ENCODE data around the gene ABAT.
A peak's percentile ranks its signal among the peaks of the same experiment; 100 is the strongest.
"Not testable (repeated sequence)": the region's sequence is repeated elsewhere in the genome, so short reads cannot be mapped to it uniquely, and the experiment has no call there.

ABAT gene

DNA sequence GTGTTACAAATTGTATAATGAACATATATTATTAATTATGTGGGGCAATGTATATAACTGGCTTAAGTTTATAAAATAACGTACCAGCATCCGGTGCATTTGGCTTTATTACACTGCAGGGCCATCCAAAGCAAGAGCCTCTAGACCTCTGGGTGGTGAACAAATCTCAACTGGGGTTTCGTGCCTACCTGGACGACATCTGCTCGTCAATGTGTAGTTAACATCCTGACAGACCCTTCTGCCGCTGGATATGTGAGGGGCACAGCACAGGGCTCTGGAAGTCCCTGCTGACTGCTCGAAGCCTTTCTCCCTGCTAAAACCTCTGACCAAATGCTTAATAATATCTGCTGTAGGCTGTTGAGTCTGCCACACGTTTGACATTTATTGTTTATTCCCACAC, 120.7 kb downstream of the ABAT start:
- no peak for DNase-seq

DNA sequence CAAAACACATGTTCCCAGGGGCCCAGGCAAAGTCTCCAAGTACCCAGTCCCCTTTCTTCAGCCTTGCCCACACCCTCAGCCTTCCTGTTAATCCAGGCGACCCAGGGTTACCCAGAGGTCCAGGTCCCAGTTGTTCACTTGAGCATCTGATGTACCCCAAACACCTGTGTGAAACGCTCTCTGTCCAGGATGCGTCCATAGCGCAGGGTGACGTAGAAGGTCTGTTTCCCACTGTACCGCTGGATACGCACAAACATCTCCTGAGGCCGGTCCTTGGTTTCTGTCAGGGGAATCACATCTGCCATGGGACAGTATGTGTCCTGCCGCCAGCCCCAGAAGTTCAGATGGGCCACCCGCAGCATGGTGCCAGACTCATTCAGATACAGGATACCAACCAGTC, 121.4 kb downstream of the ABAT start:
- DNase-seq = no peak

DNA sequence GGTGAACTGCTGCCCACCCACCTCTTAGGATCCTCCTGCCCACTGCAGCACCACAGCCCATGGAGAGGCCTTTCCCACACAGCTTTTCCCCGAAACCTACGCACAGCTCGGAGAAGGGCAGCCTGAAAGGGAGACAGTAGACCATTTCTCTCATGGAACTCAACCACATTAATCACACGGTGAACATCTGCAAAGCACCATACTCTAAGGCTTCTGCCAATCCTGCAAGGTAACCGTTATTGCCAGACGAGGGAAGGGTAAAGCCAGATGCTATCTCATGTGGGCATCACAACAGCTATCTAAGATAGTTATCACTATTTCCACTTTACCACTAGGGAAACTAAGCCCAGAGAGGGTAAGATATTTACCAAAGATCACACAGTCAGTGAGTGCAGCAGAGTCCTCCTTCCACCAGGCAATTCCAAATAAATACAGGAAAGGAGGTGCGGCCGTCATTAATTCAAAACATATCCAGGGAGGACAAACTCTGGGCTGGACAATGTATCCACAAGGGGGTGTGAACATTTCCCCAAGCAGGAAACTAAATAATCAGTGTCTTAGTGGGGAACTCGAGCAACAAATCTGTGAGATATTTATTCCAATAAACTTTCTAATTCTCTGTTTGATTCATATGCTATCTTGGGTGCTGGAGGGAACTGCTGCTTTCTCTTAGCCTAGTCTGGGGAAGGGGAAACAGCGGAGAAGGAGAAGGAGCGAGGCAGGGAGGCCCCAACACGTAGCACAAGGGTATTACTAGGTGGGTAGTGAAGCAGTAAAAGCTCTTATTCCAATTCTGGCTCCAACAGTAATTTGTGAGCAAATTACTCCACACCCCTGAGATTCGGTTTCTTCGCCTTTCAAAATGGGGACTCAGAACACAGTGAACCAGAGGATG, 122.3 kb downstream of the ABAT start:
- no peak for DNase-seq

DNA sequence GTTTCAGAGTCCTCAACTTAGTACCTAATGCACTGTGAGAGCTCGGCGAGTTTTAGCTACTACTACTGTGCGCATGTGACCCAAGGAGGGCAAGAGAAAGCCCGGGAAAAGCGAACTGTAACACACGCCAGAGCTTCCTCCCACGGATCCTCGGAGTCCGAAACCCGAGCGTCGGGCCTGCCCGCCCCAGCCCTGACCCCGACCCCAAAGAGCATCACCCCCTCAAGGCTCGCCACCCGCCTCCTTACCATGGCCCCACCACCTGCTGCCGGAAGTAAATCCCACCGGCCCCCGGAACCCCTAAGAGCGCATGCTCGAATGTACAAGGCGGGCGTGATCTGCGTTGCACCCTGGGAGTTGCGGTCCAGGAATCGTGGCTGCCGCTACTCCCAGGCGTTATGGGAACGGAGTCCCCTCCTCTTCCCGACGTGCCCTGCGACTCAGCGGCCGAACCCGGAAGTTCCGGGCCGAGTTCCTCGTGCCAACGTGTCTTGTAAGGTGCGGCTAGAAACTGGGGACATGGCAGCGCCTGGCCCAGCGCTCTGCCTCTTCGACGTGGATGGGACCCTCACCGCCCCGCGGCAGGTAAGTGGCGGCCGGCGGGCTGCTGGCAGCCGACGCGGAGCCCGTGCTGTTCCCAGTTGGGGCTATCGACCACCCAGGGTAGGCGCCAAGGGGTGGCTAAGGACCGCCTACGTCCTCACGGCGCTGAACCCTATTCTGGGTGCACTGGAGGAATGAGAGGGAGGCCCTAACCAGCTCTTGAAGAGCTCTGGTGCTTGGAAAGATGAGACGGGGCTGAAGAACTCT, 123.2 kb downstream of the ABAT start, which contains the start of the genes PMM2 and TMEM186:
TSS of gene PMM2 (plus strand) at position 476 of the 810 bp plus-strand sequence. CDS start at position 520, 44 bp downstream.
TSS of gene TMEM186 (minus strand) at position 276 of the 810 bp plus-strand sequence. CDS start at position 251, 25 bp downstream.
- DNase-seq = peak; percentile 96

DNA sequence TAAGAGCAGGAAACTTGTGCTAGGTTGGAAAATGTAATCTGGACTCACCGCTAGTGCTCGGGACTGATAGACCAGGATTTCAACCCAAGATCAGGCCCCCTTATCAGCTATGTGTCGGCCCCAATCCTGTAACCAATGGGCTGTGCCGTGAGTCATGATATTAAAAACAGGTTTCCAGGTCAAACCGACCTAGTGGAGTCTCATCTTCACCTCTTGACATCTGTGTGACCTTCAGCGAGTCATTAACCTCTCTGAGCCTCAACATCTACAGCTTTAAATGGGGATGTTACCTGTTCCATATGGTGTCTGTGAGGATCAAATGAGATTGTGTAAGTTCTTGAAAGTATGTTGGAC, 123.7 kb downstream of the ABAT start:
- DNase-seq = no peak

DNA sequence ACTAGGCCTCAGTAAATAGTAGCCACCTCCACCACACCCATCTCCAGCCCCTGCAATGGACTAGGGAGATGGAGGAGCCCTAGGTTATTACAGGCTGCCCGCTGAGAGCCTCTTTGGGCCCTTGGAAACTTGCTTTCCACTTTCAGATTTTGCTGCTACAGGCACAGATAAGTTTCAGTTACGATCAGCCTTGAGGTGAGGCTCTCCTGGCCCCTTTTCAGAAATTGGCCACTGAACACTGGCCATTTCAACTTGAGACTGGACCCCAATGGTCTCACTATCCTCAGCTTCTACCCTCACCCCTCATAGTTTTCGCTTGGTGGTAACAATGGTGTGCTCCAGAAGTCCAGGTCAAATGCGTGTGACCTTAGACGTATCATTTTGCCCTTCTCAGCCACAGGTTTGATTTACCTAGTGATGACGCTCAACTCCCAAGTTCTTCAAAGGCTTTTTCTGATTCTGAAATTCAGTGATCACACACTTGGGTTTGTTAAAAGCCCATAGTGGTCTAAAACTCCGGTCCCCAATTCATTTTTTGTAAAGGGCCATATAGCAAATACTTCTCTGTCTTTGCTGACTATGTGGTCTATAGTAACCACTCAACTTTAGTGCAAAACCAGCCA, 124.2 kb downstream of the ABAT start:
- DNase-seq = no peak

DNA sequence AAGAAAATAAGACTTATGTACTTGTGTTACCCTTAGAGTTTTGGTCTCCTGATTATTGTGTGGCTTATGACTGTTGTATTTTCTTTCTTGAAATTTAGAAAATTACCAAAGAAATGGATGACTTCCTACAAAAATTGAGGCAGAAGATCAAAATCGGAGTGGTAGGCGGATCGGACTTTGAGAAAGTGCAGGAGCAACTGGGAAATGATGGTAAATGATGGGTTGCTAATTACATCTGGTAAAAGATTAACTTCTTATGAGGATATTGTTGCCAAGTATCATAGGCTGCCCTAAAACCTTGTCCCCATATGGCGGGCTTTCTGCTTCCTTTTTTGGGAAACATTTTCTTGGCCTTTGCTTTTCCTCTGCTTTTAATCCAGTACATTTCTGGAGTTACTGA, 127.3 kb downstream of the ABAT start:
- DNase-seq = no peak

DNA sequence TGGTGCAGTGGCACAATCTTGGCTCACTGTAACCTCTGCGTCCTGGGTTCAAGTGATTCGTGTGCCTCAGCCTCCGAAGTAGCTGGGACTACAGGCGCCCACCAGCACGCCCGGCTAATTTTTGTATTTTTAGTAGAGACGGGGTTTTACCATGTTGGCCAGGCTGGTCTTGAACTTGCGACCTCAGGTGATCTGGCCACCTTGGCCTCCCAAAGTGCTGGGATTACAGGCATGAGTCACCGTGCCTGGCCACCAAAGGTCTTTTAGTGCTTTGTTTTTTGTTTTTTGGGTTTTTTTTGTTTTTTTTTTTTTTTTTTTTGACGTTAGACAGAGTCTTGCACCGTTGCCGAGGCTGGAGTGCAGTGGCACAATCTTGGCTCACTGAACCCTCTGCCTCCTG, 129.3 kb downstream of the ABAT start:
- DNase-seq = not testable (repeated sequence)

DNA sequence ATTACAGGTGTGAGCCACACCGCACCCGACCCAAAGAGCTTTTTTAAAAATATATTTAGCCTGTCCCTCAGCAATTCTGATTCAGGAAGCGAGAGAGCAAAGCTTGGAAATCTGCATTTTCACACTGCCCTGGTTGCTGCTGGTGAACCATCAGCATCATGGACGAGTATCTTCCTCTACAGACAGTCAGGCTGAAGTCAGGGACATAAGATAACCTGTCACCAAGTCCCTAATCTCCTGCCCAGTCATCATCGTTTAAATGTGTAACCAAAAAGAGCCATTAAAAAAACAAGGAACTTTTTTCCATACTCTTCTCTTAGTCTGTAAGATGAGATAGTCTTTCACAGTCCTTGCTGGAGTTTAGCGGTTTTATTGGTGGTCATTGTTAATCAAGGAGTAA, 129.9 kb downstream of the ABAT start:
- no peak for DNase-seq

DNA sequence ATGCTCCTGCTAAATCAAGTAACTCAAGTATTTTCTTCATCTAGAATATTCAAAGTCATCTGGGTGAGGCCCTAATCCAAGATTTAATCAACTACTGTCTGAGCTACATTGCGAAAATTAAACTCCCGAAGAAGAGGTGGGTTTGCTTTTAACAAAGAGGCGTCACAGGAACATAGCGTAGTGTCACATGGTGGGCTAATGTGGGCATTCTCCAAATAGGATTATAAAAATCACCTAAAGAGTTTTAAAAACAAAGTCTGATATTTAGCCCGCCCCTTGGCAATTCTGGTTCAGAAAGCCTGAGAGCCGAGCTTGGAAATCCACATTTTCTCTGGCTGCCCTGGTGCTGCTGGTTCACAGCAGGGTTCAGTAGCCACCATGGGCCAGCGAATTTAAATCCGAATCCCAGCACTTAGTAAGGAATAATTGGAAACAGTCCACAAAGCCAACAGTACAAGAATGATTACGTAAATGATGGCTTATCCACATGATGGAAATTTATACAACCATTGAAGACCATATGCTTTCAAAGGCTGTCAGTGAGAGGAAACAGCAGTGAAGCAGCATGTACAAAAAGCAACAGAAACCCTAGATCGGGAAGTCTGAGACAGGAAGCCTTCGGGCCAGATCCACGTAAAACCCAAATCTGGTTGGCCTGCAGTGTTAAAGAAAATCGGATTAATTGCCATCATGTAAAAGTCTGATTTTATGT, 132.0 kb downstream of the ABAT start:
- no peak for DNase-seq

DNA sequence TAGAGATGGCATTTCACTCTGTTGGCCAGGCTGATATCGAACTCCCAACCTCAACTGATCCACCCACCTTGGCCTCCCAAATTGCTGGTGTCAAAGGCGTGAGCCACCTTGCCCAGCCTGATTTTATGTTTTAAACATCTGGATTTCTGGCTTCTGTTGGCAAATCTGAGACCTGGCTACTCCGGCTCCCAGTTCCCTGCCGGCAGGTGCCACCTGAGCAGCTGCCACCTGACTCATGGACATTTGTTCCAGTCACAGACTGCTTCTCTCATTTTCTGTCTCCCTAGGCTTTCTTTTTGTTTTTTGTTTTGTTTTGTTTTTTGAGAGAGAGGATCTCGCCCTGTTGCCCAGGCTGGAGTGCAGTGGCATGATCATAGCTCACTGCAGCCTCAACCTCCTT, 132.8 kb downstream of the ABAT start:
- DNase-seq = no peak

DNA sequence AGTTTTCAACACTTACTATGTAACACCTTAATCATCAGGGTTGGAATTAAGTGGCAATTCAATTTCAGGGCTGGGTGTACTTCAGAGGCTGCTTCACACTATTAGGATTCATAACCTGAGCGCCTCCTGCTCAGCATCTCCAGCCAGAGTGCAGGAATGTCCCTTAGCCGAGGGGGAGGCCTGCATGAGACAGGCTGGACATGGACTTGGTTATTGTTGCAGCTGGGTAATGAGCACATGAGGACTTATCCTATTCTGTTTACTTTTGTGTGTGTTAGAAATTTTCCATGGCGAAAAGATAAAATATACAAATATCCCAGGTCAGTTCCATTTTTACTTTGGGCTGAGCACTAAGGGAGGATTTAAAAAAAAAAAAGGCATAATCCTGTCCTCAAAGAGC, 133.6 kb downstream of the ABAT start:
- no peak for DNase-seq

DNA sequence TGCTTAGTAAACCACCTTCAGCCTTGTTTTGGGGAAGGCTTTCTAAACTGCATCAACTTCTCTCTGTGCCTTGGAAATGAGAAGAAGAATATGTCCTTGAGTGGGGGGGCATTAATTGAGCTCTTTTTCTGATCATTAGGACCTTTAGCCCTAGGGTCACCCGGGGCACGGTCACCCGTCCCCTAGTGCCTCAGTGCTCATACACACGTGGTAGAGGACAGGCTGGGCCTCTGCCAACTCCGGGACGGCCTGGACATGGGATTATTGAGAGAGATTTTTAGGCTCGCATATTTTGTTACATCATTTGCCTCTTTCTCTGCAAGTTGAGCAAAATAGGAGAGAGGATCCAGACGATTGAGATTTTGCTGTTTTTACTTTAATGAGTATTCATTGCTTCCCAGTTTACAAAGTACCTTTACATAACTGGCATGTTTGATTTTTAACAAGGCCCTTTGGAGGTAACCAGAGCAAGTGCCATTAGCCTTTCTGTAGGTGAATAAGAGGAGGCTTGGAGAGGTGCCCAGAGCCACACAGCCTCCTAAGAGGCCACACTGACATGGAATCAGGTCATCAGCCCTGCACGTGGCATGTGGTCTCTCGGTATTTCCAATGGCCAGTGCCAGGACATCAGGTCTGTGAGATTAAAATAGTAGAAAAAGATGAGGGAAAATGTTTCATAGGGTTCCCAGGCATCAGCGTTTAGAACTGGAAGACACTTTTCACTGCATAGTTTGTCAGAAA, 134.4 kb downstream of the ABAT start:
- DNase-seq = no peak

DNA sequence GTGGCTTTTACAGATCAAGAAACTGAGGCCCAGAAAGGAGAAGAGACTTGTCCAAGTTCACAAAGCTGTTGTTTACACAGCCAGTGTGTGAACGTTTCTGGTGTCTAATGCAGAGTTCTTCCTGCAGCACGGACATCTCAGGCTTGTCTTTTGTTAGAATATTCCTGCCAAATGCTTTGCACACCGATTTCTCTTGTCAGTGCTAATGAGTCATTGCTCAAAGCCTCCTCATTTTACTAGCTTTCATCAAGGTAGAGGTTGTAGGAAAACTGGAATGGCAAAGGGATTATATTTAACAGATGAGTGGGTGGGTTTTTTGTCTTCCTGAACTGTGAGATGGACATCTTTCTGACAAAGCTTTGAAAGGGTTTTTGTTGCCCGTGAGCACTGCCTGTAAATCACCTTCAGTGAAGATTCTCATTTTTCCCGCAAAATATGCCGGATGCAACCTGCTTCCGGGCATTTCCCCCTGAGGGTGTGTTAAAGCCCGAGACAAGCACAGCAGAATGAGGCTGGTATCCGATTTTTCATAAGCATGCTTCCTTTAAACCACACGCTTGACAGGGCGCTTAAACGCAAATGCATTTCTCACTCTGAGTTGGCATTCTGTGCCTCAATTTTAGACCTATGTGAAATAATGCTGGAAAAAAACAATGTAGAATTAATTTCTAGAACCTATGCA, 137.9 kb downstream of the ABAT start:
- DNase-seq = no peak

DNA sequence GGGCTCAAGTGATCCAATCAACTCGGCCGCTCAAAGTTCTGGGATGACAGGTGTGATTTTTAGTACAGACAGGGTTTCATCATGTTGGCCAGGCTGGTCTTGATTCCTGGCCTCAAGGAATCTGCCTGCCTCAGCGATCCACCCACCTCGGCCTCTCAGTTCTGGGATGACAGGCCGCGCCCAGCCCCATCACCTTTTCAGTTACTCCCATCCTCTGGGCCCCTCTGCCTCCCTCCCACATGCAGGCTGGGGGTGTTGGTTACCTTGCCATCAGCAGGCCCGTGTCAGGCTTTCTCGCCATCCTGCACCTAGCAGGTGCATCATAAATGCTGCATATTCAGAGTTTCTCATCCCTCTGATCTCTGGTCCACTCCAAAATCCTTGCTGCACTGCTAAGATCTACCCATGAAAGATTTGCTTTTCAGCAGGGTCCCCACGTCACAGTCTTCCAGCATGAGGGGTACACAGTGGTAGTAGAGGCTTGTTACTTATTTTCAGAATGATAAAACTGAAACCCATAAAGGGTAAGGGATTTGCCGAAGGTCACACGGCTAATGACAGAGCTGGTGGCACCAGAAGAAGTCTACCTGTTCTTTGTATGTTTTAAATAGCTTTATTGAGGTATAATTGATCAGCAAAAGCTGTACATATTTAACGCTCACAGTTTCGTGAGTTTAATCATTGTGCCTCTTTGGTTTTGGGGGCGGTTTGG, 139.8 kb downstream of the ABAT start:
- DNase-seq = no peak

DNA sequence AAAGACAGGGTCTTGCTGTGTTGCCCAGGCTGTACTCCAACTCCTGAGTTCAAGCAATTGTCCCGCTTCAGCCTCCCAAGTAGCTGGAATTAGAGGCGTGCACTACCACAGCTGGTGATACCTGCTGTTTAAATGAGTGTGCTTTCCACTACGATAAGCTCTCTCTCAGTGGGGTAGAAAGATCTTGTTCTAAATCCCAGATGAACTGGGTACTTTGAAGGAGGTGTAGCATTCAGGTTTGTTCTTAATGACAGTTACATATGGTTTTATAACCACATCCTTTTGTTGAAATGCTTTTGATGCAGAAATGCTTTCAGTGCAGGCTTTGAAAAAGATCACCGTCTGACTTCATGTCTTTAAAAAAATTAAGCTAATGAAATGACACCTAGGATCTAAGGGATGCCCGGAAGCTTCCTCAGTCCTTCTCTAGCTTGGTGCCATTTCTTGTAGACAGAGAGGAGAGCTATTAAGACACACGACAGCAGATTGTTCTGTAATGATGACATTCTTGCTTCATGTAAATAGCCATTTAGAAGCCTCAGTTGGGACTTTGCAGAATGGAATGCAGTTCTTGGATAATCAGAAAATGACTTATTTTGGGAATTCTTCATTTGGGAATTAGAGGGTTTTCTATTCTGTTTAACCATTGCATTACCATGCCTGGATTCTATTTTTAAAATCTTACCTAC, 142.7 kb downstream of the ABAT start:
- DNase-seq = no peak

DNA sequence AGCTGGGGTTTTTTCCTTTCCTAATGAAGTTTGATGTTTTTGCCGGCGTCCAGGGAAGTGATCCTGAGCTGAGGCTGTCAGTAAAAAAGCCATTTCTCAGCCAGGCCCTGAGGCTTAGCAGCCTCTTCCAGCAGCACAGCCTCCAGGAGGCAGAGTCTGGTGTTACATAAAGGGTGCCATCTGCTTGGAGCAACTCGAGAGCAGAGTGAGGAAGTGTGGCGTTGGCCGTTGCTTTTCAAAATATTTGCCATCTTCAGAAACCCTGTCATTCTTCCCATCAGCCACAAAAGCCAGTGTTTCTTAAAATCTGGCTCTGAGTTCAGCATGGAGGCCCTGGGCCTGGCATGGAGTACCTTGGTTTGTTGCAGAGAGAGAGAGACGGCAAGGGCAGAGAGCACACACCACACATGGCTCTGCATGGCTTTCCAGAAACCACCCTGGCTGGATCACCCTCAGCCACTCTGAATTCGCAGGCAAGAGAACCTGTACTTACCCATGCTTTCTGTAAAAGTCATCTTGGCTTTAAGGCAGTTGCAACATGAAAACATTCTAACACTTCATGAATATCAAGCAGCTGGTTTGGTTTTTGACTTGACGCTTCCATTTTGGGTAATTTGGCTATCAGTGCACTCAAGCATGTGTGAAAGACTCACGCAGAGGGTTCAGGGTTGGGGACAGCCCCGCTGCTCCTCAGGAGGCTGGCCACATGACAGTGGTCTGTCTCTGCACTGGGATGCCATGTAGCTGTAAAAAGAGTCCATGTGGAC, 144.3 kb downstream of the ABAT start:
- no peak for DNase-seq

DNA sequence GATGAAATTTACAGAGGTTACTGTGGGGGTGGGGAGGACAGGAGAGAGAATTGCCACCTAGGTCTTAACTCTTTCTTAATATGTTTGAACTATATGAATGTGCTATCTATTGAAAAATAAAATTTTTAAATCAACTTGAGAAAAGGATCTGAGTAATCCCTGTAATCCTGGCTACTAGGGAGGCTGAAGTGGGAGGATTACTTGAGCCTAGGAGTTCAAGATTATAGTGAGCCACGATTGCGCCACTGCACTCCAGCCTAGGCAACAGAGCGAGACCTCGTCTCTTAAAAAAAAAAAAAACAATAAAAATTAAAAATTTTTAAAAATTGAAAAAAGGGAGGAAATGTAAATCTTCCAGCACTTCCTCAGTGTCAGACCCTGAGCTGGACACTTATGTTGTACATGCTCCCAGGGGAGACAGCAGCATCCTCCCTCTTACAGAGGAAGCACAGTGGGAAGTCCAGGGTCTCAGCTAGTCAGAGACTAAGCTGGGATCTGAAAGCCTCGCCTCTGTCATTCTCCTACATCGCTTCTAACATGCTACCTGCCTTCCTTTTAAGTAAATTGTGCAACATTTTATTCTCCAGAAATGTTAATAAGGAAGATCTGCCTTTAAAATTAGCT, 145.1 kb downstream of the ABAT start:
- DNase-seq = no peak

DNA sequence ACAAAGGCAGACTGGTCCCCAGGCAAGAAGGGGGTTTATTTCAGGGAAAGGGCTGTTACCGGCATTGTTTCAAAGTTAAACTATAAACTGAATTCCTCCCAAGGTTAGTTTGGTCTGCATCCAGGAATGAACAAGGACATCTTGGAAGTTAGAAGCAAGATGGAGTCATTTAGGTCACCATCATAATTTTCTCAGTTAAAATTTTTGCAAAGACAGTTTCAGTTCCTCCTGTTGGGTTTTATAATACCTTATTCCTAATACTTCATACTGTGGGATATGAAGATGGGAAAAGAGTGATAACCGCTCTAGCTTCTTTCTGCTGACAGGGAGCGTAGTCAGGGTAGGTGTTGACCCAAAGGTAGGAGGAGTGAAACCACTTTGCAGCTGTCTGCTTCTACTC, 148.0 kb downstream of the ABAT start:
- DNase-seq = no peak

Measured in activated naive CD4-positive, alpha-beta T cell treated with anti-CD3 and anti-CD28 coated beads, Interleukin-2, amount 50 U/mL, for 16 hours (primary cell).